Upper lobe of right lung (tissue), 1 donor: Measurements from ENCODE around the gene DIS3. TPM values are rescaled to one million over a fixed set of nuclear protein-coding genes. Genes with fewer than 3 reads are reported as not detected.
A peak's percentile ranks its signal among the peaks of the same experiment; 100 is the strongest.
"Not testable (repeated sequence)": the region's sequence is repeated elsewhere in the genome, so short reads cannot be mapped to it uniquely, and the experiment has no call there.

Experiments
- ATAC-seq: fragments of 200-7000 bp; cut with Tn5 transposase; one replicate; pipeline ENCODE4 v1.9.1; 2020; ENCODE audit warnings: mild to moderate bottlenecking, moderate library complexity
- DNase-seq: peaks from one replicate; pipeline ENCODE4 v3.0.0-alpha.2; 2020
- H3K27ac ChIP-seq: fragments of 200-600 bp; one replicate; pipeline ENCODE4 v1.8.0; 2022
- H3K27me3 ChIP-seq: fragments of 200-600 bp; one replicate; pipeline ENCODE4 v1.8.0; 2022; ENCODE audit warnings: mild to moderate bottlenecking
- H3K36me3 ChIP-seq: fragments of 200-600 bp; one replicate; pipeline ENCODE4 v1.8.0; 2022
- H3K4me1 ChIP-seq: fragments of 200-600 bp; one replicate; pipeline ENCODE4 v1.8.0; 2022
- H3K4me3 ChIP-seq: fragments of 200-600 bp; one replicate; pipeline ENCODE4 v1.8.0; 2022; ENCODE audit warnings: mild to moderate bottlenecking
- H3K9me3 ChIP-seq: fragments of 200-600 bp; one replicate; pipeline ENCODE4 v1.8.0; 2022
- intact Hi-C: fragments of 100-400 bp; cut with DNase I; formaldehyde crosslinking; loops from one replicate; pipeline ENCODE4 v1.11.0; 2022
- total RNA-seq: library from RNA; stranded (reverse); fragmentation: NEBNext Ultra II Directional; extraction: Animal tissue kit (Norgen Biotek cat#: 25700); gene quantifications from one replicate; pipeline ENCODE4 v1.2.1, GENCODE V29; 2021
- TF ChIP-seq, protein P1 (sequence below): fragments of 200-600 bp; IDR thresholded peaks from one replicate; pipeline ENCODE4 v1.8.0; 2022; ENCODE audit warnings: antibody characterized with exemption
- donor health status: DM: no; HTN: yes; CAD: no; lungs with severe emphysema.

Gene DIS3
- total RNA-seq, 1 donor from 2014 or later: 30.2 TPM

DNA sequence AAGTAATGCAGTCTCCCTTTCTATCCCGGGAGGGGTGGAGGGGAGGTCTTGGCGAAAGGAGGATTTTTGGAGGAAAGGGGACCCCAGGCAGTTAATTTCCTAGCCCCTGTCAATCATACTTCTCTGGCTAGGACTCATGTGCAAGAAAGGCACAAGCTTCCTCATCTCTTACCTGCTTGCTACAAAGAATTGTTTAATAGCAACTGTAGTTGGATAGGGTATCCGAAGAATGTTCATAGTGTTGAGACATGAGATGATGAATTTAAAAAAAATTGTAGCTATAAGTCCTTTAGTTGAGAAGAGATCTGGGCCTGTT lies 53.5 kb downstream of the DIS3 start:
- H3K36me3 ChIP-seq: peaks cover 1% of the 10 kb centered on the region
- H3K27me3 ChIP-seq: no peaks in the 10 kb centered on the region
- H3K4me1 ChIP-seq: peaks cover 10% of the 10 kb centered on the region
- intact Hi-C loops: no loop called here
- ATAC-seq (no peak), DNase-seq (no peak)
- TF ChIP-seq, protein P1, sequence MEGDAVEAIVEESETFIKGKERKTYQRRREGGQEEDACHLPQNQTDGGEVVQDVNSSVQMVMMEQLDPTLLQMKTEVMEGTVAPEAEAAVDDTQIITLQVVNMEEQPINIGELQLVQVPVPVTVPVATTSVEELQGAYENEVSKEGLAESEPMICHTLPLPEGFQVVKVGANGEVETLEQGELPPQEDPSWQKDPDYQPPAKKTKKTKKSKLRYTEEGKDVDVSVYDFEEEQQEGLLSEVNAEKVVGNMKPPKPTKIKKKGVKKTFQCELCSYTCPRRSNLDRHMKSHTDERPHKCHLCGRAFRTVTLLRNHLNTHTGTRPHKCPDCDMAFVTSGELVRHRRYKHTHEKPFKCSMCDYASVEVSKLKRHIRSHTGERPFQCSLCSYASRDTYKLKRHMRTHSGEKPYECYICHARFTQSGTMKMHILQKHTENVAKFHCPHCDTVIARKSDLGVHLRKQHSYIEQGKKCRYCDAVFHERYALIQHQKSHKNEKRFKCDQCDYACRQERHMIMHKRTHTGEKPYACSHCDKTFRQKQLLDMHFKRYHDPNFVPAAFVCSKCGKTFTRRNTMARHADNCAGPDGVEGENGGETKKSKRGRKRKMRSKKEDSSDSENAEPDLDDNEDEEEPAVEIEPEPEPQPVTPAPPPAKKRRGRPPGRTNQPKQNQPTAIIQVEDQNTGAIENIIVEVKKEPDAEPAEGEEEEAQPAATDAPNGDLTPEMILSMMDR: no peak
- no peaks in the 10 kb centered on the region for H3K9me3 ChIP-seq
- H3K4me3 ChIP-seq: peak overlapping the region; percentile 97
- H3K27ac ChIP-seq: peak overlapping the region; percentile 71

DNA sequence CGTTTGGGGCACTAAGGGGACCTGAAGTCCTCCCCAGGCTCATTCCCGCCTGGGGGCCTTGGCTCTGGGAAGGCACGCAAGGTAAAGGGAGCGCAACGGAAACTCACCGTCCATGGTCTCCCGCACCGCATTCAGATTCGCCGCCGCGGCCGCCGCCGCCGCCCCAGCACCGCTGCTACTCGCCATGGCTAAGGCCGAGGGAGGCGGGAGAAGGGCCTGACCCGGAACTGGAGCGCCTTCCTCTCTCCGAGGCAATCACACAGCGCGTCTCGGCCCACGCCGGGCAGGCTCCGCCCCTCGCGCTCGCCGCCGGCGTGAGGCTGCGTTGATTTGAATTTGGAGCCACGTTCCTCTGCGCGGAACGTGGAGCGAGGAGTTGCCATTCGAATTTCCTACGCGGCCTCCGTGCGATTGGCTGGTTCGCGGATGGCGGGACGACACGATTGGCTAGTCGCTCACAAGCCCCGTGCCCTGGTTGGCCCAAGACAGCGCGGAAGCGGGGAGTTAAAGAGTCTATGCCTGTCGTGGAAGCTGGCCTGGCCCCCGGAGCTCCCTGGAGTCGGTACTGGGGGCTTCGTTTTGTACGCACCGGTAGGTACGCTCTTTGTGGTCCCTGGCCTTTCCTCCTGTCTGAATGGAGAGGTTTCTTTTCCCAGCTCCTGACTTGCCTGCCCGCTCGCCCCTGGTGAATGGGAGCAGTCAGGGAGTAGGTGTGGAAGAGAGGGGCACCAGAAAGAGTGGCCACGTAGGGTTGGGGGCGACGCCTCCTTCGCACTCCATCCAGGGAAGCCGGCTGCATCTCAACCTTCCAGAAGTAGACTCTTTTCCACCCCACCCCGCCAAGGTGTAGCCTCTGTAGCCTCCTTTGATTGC lies 54.0 kb downstream of the DIS3 start, which contains the start of the genes BORA and MZT1:
Gene BORA (plus strand): TSS at position 507 of the 873 bp plus-strand sequence. CDS start 1,018 bp downstream, outside the sequence.
Gene MZT1 (minus strand): TSS at position 213 of the 873 bp plus-strand sequence. CDS start 27 bp downstream, at position 186.
- no peaks in the 10 kb centered on the region for H3K36me3 ChIP-seq
- peaks cover 10% of the 10 kb centered on the region for H3K4me1 ChIP-seq
- TF ChIP-seq, protein P1: no peak
- peak; percentile 98 for DNase-seq
- no peaks in the 10 kb centered on the region for H3K27me3 ChIP-seq
- intact Hi-C loops: no loop called here
- peak within 1 kb of the TSS; percentile 97 for H3K4me3 ChIP-seq
- H3K9me3 ChIP-seq: no peaks in the 10 kb centered on the region
- ATAC-seq: peak; percentile 99
- peak within 1 kb of the TSS; percentile 78 for H3K27ac ChIP-seq

DNA sequence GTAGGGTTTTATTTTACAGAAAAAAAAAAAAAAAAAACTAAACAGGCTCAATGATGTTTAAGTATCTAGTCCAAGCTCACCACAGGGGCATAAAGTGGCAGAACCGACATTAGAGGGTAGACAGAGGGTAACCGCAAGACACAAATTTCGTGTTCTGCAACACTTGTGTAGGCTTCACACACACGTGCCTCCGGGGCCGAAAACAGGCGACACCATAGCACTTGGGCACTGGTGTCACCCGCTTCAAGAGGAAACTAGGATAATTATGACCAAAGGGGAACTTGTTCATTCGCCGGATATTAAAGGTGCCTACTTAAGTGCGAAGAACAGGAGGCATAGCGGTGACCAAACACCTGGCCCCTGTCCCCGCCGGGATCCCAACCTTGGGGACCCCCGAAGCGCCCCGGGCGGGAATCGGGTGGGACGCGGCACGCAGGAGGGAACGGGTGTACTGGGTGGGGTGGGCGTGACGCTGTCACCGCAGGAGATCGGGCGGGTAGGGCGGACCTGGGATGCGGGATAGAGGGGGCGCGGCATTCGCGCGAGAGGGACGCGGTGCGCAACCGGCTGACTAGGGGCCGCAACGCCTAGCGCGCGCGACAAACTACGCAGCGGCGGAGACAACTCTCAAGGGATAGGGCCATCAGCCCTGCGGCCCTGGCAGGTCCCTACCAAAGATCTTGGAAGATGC lies 54.8 kb downstream of the DIS3 start:
- intact Hi-C loops: no loop called here
- peak; percentile 37 for ATAC-seq
- peak; percentile 78 for DNase-seq

DNA sequence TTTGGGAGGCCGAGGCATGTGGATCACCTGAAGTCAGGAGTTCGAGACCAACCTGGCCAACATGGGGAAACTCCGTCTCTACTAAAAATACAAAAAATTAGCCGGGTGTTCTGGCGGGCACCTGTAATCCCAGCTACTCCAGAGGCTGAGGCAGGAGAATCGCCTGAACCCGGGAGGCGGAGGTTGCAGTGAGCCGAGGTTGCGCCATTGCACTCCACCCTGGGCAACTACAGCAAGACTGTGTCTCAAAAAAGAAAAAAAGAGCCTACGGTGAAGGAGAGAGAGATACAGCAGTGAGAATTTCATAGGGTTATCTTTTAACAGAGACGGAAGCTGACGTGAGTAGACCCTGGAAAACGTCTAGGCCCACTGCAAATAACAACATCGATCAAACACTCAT lies 55.5 kb downstream of the DIS3 start:
- intact Hi-C loops, DNase-seq: not testable (repeated sequence)
- peak overlapping the region; percentile 97 for H3K4me3 ChIP-seq

More for the DNA sequence above, 54.8 kb downstream of the DIS3 start:
- Histone ChIP-seq H3K27ac (peak overlapping the region; percentile 78), H3K36me3 (no peaks in the 10 kb centered on the region), H3K27me3 (no peaks in the 10 kb centered on the region), H3K4me3 (peak overlapping the region; percentile 97), H3K9me3 (no peaks in the 10 kb centered on the region), H3K4me1 (peaks cover 10% of the 10 kb centered on the region)
- TF ChIP-seq, protein P1: no peak

DNA sequence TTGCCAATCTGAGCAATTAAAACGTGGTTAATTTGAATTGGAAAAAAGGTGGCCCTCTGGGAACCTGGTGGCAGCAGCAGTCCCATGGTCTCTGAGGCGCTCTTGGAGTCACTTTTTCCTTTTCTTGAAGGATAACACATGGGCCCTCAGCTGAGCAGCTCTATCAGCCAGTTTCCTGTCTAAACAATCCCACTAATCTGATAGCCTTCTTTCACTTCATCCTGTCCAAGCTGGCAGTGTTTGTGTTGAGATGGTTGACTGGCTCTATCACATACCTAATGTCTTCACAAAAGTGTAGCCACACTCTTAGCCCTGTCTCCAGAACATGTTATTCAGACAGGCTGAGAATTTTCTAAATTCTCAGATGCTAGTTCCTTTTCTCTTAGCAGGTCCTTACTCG lies 64.9 kb downstream of the DIS3 start:
- Histone ChIP-seq H3K4me3 (no peak overlapping the region), H3K27ac (no peak overlapping the region), H3K27me3 (no peaks in the 10 kb centered on the region), H3K36me3 (peaks cover 30% of the 10 kb centered on the region), H3K9me3 (no peaks in the 10 kb centered on the region), H3K4me1 (no peaks in the 10 kb centered on the region)
- TF ChIP-seq, protein P1: no peak
- no peak for ATAC-seq
- no peak for DNase-seq
- intact Hi-C loops: no loop called here

More for the DNA sequence above, 55.5 kb downstream of the DIS3 start:
- not testable (repeated sequence) for H3K9me3 ChIP-seq, H3K27me3 ChIP-seq, H3K27ac ChIP-seq, ATAC-seq, H3K36me3 ChIP-seq
- peaks cover 10% of the 10 kb centered on the region for H3K4me1 ChIP-seq

Other genes starting within 250 kb of the DIS3 start
- gene MZT1, start 54.3 kb downstream of the DIS3 start, total RNA-seq: 8.3 TPM
- gene BORA, start 54.0 kb downstream of the DIS3 start, total RNA-seq: 3.0 TPM
- gene PIBF1, start 233 bp upstream of the DIS3 start, total RNA-seq: 28.3 TPM